DOHH2 (cell line): ENCODE measurements around the gene SUMO4.

Source experiments
- EZH2phosphoT487 ChIP-seq: fragments of 200-600 bp; sonication (generic); IDR thresholded peaks from 2 replicates; pipeline ENCODE4 v1.6.1; 2017; ENCODE audit warnings: borderline replicate concordance, mild to moderate bottlenecking, antibody characterized with exemption, low read length, moderate library complexity, mixed read lengths
- TF ChIP-seq, protein P1 (sequence below): fragments of 200-600 bp; sonication (generic); IDR thresholded peaks from one replicate; pipeline ENCODE4 v1.5.1; 2014; ENCODE audit warnings: antibody characterized with exemption, mild to moderate bottlenecking, low read depth, low read length; ENCODE audit not compliant: poor library complexity, severe bottlenecking

- TF ChIP-seq, protein P1, sequence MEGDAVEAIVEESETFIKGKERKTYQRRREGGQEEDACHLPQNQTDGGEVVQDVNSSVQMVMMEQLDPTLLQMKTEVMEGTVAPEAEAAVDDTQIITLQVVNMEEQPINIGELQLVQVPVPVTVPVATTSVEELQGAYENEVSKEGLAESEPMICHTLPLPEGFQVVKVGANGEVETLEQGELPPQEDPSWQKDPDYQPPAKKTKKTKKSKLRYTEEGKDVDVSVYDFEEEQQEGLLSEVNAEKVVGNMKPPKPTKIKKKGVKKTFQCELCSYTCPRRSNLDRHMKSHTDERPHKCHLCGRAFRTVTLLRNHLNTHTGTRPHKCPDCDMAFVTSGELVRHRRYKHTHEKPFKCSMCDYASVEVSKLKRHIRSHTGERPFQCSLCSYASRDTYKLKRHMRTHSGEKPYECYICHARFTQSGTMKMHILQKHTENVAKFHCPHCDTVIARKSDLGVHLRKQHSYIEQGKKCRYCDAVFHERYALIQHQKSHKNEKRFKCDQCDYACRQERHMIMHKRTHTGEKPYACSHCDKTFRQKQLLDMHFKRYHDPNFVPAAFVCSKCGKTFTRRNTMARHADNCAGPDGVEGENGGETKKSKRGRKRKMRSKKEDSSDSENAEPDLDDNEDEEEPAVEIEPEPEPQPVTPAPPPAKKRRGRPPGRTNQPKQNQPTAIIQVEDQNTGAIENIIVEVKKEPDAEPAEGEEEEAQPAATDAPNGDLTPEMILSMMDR, result no peak
- no peak for TF ChIP-seq EZH2phosphoT487
These were observed 36.9 kb upstream of the SUMO4 start for GRCh38 chr6:149363154-149363553.
